ENCODE results near the gene CASZ1. TPM values are rescaled to one million over a fixed set of nuclear protein-coding genes. Genes with fewer than 3 reads are reported as not detected.

Gene CASZ1
- total and polyA plus RNA-seq, 2 experiments from 2014 or later = 6.2 to 6.7 TPM

DNA sequence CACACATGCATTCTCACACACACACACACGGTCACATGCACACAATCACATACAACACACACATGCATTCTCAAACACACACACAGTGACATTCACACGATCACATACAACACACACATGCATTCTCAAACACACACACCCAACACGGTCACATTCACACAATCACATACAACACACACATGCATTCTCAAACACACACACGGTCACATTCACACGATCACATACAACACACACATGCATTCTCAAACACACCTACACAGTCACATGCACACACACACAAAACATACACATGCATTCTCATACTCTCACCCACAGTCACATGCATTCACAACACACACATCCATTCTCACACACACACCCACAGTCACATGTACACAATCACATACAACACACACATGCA lies 135.0 kb downstream of the CASZ1 start:
- Histone ChIP-seq H3F3A (replicated peaks; ENCODE audit: low read depth) (peaks cover 7% of the 10 kb centered on the region), H3K4me3 (no peak overlapping the region), H4K20me1 (replicated peaks; ENCODE audit: insufficient read depth) (no peaks in the 10 kb centered on the region), H3K4me1 (ENCODE audit: insufficient read depth) (no peaks in the 10 kb centered on the region), H3K36me3 (ENCODE audit: insufficient read depth) (no peaks in the 10 kb centered on the region), H2AFZ (no peak overlapping the region), H3K9me2 (ENCODE audit: insufficient read depth) (no peaks in the 10 kb centered on the region), H3K79me2 (replicated peaks; ENCODE audit: insufficient read depth) (no peaks in the 10 kb centered on the region), H3K27me3 (ENCODE audit: insufficient read depth) (no peaks in the 10 kb centered on the region), H3K4me2 (no peak overlapping the region), H3K27ac (ENCODE audit: low read depth) (no peak overlapping the region)
- Mint-ChIP-seq H3K27ac (no peak overlapping the region), H3K27me3 (ENCODE audit: insufficient read depth, low read depth, poor library complexity) (peaks cover 8% of the 10 kb centered on the region), H3K4me3 (no peak overlapping the region), H3K36me3 (ENCODE audit: low read depth) (no peaks in the 10 kb centered on the region), H3K4me1 (peaks cover 11% of the 10 kb centered on the region), H3K9me3 (no peaks in the 10 kb centered on the region)
- no peak for TF ChIP-seq EZH2 (IDR thresholded peaks at IDR 0.05; ENCODE audit: low read depth, unreplicated experiment)
- no peak for TF ChIP-seq EZH2phosphoT487 (IDR thresholded peaks at IDR 0.05; ENCODE audit: unreplicated experiment)
- TF ChIP-seq, protein P1, sequence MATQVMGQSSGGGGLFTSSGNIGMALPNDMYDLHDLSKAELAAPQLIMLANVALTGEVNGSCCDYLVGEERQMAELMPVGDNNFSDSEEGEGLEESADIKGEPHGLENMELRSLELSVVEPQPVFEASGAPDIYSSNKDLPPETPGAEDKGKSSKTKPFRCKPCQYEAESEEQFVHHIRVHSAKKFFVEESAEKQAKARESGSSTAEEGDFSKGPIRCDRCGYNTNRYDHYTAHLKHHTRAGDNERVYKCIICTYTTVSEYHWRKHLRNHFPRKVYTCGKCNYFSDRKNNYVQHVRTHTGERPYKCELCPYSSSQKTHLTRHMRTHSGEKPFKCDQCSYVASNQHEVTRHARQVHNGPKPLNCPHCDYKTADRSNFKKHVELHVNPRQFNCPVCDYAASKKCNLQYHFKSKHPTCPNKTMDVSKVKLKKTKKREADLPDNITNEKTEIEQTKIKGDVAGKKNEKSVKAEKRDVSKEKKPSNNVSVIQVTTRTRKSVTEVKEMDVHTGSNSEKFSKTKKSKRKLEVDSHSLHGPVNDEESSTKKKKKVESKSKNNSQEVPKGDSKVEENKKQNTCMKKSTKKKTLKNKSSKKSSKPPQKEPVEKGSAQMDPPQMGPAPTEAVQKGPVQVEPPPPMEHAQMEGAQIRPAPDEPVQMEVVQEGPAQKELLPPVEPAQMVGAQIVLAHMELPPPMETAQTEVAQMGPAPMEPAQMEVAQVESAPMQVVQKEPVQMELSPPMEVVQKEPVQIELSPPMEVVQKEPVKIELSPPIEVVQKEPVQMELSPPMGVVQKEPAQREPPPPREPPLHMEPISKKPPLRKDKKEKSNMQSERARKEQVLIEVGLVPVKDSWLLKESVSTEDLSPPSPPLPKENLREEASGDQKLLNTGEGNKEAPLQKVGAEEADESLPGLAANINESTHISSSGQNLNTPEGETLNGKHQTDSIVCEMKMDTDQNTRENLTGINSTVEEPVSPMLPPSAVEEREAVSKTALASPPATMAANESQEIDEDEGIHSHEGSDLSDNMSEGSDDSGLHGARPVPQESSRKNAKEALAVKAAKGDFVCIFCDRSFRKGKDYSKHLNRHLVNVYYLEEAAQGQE (IDR thresholded peaks at IDR 0.05; ENCODE audit: unreplicated experiment) = no peak
- TF ChIP-seq, protein P2, sequence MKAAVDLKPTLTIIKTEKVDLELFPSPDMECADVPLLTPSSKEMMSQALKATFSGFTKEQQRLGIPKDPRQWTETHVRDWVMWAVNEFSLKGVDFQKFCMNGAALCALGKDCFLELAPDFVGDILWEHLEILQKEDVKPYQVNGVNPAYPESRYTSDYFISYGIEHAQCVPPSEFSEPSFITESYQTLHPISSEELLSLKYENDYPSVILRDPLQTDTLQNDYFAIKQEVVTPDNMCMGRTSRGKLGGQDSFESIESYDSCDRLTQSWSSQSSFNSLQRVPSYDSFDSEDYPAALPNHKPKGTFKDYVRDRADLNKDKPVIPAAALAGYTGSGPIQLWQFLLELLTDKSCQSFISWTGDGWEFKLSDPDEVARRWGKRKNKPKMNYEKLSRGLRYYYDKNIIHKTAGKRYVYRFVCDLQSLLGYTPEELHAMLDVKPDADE (IDR thresholded peaks at IDR 0.05) = no peak
- no peak for TF ChIP-seq ZNF114 (CRISPR knock-in tag; IDR thresholded peaks at IDR 0.05)
- TF ChIP-seq ZNF331 (CRISPR knock-in tag; IDR thresholded peaks at IDR 0.05; ENCODE audit: low read depth) = no peak
- TF ChIP-seq CREB1 (CRISPR knock-in tag; IDR thresholded peaks at IDR 0.05; ENCODE audit: low read depth) = no peak
- no peak for TF ChIP-seq STAT1 (IDR thresholded peaks at IDR 0.05; ENCODE audit: unreplicated experiment)
- no peak for TF ChIP-seq JUNB (IDR thresholded peaks at IDR 0.05; ENCODE audit: unreplicated experiment)
- TF ChIP-seq, protein P3, sequence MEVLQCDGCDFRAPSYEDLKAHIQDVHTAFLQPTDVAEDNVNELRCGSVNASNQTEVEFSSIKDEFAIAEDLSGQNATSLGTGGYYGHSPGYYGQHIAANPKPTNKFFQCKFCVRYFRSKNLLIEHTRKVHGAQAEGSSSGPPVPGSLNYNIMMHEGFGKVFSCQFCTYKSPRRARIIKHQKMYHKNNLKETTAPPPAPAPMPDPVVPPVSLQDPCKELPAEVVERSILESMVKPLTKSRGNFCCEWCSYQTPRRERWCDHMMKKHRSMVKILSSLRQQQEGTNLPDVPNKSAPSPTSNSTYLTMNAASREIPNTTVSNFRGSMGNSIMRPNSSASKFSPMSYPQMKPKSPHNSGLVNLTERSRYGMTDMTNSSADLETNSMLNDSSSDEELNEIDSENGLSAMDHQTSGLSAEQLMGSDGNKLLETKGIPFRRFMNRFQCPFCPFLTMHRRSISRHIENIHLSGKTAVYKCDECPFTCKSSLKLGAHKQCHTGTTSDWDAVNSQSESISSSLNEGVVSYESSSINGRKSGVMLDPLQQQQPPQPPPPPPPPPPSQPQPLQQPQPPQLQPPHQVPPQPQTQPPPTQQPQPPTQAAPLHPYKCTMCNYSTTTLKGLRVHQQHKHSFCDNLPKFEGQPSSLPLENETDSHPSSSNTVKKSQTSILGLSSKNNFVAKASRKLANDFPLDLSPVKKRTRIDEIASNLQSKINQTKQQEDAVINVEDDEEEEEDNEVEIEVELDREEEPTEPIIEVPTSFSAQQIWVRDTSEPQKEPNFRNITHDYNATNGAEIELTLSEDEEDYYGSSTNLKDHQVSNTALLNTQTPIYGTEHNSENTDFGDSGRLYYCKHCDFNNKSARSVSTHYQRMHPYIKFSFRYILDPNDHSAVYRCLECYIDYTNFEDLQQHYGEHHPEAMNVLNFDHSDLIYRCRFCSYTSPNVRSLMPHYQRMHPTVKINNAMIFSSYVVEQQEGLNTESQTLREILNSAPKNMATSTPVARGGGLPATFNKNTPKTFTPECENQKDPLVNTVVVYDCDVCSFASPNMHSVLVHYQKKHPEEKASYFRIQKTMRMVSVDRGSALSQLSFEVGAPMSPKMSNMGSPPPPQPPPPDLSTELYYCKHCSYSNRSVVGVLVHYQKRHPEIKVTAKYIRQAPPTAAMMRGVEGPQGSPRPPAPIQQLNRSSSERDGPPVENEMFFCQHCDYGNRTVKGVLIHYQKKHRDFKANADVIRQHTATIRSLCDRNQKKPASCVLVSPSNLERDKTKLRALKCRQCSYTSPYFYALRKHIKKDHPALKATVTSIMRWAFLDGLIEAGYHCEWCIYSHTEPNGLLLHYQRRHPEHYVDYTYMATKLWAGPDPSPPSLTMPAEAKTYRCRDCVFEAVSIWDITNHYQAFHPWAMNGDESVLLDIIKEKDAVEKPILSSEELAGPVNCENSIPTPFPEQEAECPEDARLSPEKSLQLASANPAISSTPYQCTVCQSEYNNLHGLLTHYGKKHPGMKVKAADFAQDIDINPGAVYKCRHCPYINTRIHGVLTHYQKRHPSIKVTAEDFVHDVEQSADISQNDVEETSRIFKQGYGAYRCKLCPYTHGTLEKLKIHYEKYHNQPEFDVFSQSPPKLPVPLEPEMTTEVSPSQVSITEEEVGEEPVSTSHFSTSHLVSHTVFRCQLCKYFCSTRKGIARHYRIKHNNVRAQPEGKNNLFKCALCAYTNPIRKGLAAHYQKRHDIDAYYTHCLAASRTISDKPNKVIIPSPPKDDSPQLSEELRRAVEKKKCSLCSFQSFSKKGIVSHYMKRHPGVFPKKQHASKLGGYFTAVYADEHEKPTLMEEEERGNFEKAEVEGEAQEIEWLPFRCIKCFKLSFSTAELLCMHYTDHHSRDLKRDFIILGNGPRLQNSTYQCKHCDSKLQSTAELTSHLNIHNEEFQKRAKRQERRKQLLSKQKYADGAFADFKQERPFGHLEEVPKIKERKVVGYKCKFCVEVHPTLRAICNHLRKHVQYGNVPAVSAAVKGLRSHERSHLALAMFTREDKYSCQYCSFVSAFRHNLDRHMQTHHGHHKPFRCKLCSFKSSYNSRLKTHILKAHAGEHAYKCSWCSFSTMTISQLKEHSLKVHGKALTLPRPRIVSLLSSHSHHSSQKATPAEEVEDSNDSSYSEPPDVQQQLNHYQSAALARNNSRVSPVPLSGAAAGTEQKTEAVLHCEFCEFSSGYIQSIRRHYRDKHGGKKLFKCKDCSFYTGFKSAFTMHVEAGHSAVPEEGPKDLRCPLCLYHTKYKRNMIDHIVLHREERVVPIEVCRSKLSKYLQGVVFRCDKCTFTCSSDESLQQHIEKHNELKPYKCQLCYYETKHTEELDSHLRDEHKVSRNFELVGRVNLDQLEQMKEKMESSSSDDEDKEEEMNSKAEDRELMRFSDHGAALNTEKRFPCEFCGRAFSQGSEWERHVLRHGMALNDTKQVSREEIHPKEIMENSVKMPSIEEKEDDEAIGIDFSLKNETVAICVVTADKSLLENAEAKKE (CRISPR knock-in tag; IDR thresholded peaks at IDR 0.05) = no peak
- no peak for TF ChIP-seq NANOG (IDR thresholded peaks at IDR 0.05; ENCODE audit: borderline replicate concordance)
- TF ChIP-seq, protein P4, sequence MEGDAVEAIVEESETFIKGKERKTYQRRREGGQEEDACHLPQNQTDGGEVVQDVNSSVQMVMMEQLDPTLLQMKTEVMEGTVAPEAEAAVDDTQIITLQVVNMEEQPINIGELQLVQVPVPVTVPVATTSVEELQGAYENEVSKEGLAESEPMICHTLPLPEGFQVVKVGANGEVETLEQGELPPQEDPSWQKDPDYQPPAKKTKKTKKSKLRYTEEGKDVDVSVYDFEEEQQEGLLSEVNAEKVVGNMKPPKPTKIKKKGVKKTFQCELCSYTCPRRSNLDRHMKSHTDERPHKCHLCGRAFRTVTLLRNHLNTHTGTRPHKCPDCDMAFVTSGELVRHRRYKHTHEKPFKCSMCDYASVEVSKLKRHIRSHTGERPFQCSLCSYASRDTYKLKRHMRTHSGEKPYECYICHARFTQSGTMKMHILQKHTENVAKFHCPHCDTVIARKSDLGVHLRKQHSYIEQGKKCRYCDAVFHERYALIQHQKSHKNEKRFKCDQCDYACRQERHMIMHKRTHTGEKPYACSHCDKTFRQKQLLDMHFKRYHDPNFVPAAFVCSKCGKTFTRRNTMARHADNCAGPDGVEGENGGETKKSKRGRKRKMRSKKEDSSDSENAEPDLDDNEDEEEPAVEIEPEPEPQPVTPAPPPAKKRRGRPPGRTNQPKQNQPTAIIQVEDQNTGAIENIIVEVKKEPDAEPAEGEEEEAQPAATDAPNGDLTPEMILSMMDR (conservative IDR thresholded peaks at IDR 0.05; ENCODE audit: low read depth in 2 of 2) = no peak
- no peak for TF ChIP-seq POLR2AphosphoS5 (IDR thresholded peaks at IDR 0.05; ENCODE audit: low read depth)
- DNase-seq (ENCODE audit: low spot score) (no peak), ATAC-seq (no peak)
